ENCODE results near the gene ZNF491. TPM values are rescaled to one million over a fixed set of nuclear protein-coding genes. Genes with fewer than 3 reads are reported as not detected.

ZNF491 gene
- 3.9 and 4.4 TPM in 2 replicates for total RNA-seq
- 5.1 and 7.3 TPM in 2 replicates for polyA plus RNA-seq

DNA sequence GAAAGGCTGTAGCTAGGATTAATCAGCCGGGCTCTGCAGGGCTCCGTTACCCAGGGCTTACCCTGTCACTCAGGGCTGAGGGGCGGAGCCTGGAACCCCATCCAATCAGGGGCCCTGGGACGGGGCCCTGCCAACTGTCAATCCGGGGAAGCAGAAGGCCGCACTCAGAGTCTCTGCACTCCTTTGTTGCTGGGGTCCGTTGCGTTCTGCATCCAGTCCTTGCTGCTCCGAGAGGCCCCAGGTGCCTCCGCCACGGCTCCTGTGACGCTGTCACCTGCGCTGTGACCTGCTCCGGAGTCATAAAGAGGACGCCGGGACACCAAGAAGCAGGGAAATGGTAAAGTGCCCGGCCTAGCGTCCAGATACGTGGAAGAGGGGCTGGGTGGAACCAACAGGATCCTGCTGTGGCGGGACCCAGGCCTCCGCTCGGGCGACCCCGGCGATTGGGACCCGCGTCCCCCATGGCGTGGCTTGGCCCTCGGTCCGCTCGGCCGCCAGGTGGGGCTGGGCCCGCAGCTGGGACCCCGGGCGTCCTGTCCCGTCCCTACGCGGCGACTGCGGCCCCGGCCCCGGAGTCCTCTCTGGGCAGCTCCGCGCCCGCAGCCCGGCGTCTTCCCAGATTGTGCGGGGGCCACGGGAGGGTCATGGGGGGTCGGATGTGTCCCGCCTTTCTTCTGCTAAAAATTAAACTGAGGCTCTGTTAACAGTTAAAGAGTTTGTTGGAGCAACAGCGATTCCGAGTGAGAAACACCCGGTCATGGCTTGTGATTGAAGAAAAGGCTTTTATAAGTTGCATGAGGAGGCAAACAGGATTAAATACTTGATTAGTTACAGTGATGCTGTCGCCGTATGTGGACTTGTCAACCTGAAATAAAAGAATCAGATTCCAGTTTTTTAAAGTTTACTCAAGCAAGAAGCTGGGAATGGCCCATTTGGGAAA, at the start of gene ZNF491:
Gene ZNF491, plus strand, starts transcription at position 133 of the 940 bp plus-strand sequence. CDS start 7,431 bp downstream, outside the sequence.
- DNase-seq (ENCODE audit: low read depth in 1 of 2, low spot score in 1 of 2): peak; percentile 89 to 96
- no peaks in the 10 kb centered on the region for H3K9me3 ChIP-seq (ENCODE audit: low read depth)
- H3K27me3 ChIP-seq: peaks cover 18% of the 10 kb centered on the region
- peak within 1 kb of the TSS; percentile 45 for H3K4me3 ChIP-seq
- TF ChIP-seq, protein P1, sequence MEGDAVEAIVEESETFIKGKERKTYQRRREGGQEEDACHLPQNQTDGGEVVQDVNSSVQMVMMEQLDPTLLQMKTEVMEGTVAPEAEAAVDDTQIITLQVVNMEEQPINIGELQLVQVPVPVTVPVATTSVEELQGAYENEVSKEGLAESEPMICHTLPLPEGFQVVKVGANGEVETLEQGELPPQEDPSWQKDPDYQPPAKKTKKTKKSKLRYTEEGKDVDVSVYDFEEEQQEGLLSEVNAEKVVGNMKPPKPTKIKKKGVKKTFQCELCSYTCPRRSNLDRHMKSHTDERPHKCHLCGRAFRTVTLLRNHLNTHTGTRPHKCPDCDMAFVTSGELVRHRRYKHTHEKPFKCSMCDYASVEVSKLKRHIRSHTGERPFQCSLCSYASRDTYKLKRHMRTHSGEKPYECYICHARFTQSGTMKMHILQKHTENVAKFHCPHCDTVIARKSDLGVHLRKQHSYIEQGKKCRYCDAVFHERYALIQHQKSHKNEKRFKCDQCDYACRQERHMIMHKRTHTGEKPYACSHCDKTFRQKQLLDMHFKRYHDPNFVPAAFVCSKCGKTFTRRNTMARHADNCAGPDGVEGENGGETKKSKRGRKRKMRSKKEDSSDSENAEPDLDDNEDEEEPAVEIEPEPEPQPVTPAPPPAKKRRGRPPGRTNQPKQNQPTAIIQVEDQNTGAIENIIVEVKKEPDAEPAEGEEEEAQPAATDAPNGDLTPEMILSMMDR (IDR thresholded peaks at IDR 0.05; ENCODE audit: low read depth, low read length): peak; percentile 17
- peak within 1 kb of the TSS; percentile 84 for H3K27ac ChIP-seq
- no peaks in the 10 kb centered on the region for H3K36me3 ChIP-seq
- H3K4me1 ChIP-seq (ENCODE audit: low read depth): peaks cover 10% of the 10 kb centered on the region

DNA sequence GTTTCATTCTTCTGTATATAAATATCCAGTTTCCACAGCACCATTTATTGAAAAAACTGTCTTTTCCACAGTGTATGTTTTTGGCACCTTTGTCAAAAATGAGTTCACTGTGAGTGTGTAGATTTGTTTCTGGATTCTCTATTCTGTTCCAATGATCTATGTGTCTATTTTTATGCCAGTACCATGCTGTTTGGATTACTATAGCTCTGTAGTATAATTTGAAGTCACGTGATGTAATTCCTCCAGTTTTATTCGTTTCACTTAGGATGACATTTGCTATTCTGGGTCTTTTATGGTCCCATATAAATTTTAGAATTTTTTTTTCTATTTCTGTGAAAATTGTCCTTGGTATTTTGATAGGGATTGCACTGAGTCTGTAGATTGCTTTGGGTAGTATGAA, 48.6 kb upstream of the ZNF491 start:
- TF ChIP-seq, protein P1 (IDR thresholded peaks at IDR 0.05; ENCODE audit: low read depth, low read length): no peak
- no peak overlapping the region for H3K27ac ChIP-seq
- H3K4me1 ChIP-seq (ENCODE audit: low read depth): no peaks in the 10 kb centered on the region
- no peaks in the 10 kb centered on the region for H3K36me3 ChIP-seq
- H3K9me3 ChIP-seq (ENCODE audit: low read depth): no peaks in the 10 kb centered on the region
- no peak for DNase-seq (ENCODE audit: low read depth in 1 of 2, low spot score in 1 of 2)
- H3K27me3 ChIP-seq: no peaks in the 10 kb centered on the region
- no peak overlapping the region for H3K4me3 ChIP-seq

DNA sequence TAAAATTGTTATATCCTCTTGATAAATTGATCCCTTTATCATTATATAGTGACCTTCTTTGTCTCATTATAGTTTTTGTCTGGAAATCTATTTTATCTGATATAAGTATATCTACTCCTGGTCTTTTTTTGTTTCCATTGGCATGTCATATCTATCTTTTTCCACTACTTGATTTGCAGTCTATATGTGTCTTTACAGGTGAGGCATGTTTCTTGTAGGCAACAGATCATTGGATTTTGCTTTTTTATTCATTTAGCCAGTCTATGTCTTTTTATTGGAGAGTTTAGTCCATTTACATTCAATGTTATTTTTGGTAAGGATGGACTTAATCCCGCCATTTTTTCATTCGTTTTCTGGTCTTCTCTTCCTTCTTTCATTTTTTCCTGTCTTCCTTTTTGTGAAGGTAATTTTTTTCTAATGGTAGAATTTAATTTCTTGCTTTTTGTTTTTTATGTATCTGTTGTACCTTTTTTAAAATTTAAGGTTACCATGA, 46.0 kb upstream of the ZNF491 start:
- Histone ChIP-seq H3K4me1 (ENCODE audit: low read depth) (no peaks in the 10 kb centered on the region), H3K9me3 (ENCODE audit: low read depth) (no peaks in the 10 kb centered on the region), H3K27me3 (no peaks in the 10 kb centered on the region), H3K36me3 (no peaks in the 10 kb centered on the region), H3K27ac (no peak overlapping the region), H3K4me3 (no peak overlapping the region)
- no peak for DNase-seq (ENCODE audit: low read depth in 1 of 2, low spot score in 1 of 2)
- TF ChIP-seq, protein P1 (IDR thresholded peaks at IDR 0.05; ENCODE audit: low read depth, low read length): no peak

DNA sequence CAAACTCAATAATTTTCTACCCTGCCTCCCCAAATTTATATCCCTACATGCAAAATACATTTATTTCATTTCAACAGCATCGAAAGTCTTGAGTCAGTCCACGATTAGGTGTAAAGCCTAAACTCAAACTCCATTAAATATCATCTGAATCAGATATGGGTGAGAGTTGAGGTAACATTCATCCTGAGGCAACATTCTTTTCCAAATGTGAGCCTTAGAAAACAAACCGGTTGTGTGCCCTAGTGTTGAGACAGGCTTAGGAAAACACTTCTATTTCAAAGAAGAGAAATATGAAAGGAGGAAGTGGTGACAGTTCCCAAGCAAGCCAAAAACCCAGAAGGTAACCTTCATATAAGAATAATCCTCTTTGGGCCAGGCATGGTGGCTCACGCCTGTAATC, 43.7 kb upstream of the ZNF491 start:
- Histone ChIP-seq H3K4me3 (no peak overlapping the region), H3K27me3 (no peaks in the 10 kb centered on the region), H3K27ac (no peak overlapping the region), H3K4me1 (ENCODE audit: low read depth) (no peaks in the 10 kb centered on the region), H3K9me3 (ENCODE audit: low read depth) (no peaks in the 10 kb centered on the region), H3K36me3 (no peaks in the 10 kb centered on the region)
- no peak for DNase-seq (ENCODE audit: low read depth in 1 of 2, low spot score in 1 of 2)
- TF ChIP-seq, protein P1 (IDR thresholded peaks at IDR 0.05; ENCODE audit: low read depth, low read length): no peak

DNA sequence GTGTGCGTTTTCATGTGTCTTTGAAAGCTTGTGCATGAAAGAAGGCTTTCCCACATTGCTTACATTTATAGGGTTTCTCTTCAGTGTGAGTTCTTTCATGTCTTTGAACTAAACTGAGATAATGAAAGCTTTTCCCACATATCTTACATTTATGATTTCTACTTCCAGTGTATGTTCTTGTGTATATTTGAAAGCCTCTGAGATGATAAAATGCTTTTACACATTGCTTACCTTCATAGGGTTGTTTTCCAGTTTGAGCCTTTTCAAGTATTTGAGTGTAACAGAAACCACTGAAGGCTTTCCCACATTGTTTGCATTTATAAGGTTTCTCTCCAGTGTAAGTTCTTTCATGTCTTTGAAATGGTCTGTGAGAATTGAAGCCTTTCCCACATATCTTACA, 41.4 kb upstream of the ZNF491 start:
- Histone ChIP-seq H3K9me3 (ENCODE audit: low read depth) (no peaks in the 10 kb centered on the region), H3K36me3 (no peaks in the 10 kb centered on the region), H3K4me1 (ENCODE audit: low read depth) (no peaks in the 10 kb centered on the region), H3K27ac (no peak overlapping the region), H3K27me3 (no peaks in the 10 kb centered on the region), H3K4me3 (no peak overlapping the region)
- no peak for DNase-seq (ENCODE audit: low read depth in 1 of 2, low spot score in 1 of 2)
- TF ChIP-seq, protein P1 (IDR thresholded peaks at IDR 0.05; ENCODE audit: low read depth, low read length): no peak

Data from cardiac muscle cell (in vitro differentiated cells and primary cell).